OCI-LY7 (cell line): ENCODE data around the gene FBLN2.

Experiments used
- CTCF ChIP-seq: fragments of 200-600 bp; sonication (generic); conservative IDR thresholded peaks from 2 replicates; pipeline ENCODE4 v1.5.1; 2014; ENCODE audit warnings: mild to moderate bottlenecking, antibody characterized with exemption, low read length, moderate library complexity, mixed read lengths
- EZH2phosphoT487 ChIP-seq: fragments of 200-600 bp; sonication (generic); IDR thresholded peaks from 2 replicates; pipeline ENCODE4 v1.6.1; 2018; ENCODE audit warnings: low read depth, borderline replicate concordance, mild to moderate bottlenecking, mixed run types, antibody characterized with exemption, low read length, moderate library complexity, mixed read lengths

- TF ChIP-seq CTCF (no peak), EZH2phosphoT487 (no peak)
Observed at GRCh38 chr3:13617097-13617738, 68.3 kb downstream of the FBLN2 start.
